Suppressor macrophage (primary cell): ENCODE data around the gene WWC1.
"Not testable (repeated sequence)": the region's sequence is repeated elsewhere in the genome, so short reads cannot be mapped to it uniquely, and the experiment has no call there.

Experiments
- DNase-seq, 4 experiments: peaks; one replicate each; pipeline ENCODE4 v3.0.0-alpha.2; 2020 to 2022

The WWC1 gene

DNA sequence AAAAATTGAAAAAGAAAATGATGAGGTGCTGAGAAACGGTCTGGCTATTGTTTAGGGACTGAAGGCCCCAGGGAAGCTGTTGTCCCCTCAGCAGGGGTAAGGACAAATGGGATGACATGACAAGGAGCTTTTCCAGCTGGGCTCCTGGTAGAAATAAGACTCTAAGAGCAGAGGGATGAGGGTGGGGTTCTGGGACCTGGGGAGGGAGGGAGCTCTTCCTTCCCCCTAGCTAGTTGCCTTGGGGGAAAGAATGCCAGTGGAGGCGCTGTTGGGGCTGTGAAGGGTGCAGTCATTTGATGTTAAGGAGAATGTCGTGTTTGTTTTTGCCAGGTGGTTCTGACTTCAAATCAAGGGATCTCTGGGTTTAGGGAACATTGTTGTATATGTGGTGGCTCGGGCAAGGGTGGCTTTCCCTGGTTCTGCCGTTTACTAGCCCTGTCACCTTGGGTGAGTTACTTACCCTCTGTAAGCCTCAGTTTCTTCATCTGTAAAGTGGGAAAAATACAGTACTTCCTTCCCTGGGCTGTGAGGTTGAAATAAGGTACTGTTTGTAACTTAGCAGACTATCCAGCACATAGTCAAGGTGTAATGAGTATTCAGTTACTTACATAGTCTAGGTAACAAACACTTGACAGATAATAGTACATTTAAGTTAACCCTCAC lies 47.8 kb downstream of the WWC1 start:
- no peak for DNase-seq

DNA sequence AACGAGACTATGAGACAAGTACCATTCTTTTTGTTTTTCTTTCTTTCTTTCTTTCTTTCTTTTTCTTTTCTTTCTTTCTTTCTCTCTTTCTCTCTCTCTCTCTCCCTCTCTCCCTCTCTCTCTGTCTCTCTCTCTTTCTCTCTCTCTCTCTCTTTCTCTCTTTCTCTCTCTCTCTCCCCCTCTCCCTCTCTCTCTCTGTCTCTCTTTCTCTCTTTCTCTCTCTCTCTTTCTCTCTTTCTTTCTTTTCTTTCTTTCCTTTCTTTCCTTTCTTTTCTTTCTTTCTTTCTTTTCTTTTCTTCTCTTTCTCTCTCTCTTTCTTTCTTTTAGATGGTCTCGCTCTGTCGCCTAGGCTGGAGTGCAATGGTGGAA lies 48.3 kb downstream of the WWC1 start:
- DNase-seq, result not testable (repeated sequence)

GRCh38 chr5:168340487-168340886 lies 49.0 kb downstream of the WWC1 start:
- no peak for DNase-seq

DNA sequence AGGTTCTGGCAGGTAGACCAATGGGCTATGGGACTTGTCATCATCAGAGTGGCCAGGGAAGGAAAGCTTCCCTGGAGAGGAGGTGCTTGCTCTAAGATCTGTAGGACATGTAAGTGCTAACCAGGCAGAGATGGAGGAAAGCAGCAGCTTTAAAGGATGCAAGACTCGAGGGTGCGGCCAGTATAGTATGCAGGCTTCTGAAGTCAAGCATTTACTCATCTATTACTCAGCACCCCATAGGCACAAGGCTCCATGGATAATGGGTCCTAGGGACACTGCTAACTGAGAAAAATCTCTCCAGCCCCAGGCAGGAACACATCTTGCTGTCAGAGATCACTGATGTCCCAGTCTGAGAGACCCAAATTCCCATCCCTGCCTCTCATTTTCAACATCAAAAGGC lies 49.7 kb downstream of the WWC1 start:
- DNase-seq, result no peak

DNA sequence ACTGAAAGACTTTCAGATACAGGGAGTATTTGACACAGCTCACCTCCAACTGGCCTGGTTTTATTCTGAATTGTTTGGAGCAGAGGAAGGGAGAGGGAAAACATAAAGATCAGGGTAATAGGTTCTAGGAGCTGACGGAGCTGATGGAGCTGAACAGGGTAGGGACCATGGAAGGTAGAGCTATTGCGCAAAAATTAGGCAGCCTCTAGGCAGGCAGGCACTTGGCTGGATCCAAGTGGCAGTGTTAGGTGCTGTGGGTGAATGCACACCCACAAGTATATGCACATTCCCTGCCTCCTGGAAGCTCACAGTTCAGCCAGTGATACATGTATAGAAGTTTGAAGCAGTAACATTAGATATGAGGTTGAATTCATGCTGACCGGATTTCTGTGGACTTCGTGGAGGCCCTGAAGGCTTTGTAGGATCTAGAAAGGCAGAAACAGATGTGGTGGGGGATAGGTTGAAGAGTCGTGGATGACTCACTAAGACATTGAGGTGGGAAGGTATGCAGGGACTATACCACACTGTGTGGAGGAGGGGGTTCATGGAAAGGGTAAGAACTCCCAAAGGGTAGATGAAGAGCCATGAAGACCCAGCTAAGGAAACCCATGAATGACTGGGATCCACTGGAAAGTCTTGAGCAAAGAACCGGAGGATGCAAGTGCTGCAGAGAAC lies 50.8 kb downstream of the WWC1 start:
- no peak for DNase-seq

DNA sequence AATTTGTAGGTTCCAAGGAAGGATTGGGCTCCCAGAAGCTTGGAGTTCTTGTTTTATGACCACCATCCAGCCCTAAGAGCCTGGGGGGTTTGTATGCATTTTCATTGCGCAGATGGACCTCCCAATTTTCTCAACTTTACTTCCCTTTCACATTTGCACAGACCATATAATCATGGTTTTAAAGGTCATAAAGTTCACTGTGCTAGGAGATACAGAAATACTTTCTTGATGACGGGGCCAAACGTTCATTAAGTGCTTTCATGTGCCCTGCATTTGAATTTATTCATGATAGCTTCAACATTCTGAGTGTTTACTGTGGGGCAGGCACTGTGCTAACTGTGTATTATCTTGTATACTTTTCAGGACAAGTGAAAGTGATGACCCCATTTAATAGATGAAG lies 51.5 kb downstream of the WWC1 start:
- no peak for DNase-seq

GRCh38 chr5:168346417-168346816 lies 55.0 kb downstream of the WWC1 start:
- no peak for DNase-seq

- no peak for DNase-seq
Measured at GRCh38 chr5:168347368-168348083, 56.1 kb downstream of the WWC1 start.

DNA sequence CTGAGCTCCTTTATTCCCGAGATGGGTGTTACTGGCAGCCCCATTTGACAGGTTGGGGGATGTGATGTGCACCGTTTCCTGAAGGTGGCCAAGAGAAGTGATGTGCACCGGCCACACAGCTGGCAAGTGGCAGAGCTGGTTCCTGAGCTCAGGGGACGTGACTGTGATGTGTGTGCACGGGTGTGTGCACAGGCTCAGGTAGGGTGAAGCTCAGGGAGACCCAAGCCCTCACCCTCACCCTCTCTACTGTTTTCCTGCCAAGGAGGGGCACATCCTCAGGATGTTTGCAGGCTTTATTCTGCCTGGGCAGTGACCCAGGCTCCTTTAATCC lies 56.6 kb downstream of the WWC1 start:
- no peak for DNase-seq

DNA sequence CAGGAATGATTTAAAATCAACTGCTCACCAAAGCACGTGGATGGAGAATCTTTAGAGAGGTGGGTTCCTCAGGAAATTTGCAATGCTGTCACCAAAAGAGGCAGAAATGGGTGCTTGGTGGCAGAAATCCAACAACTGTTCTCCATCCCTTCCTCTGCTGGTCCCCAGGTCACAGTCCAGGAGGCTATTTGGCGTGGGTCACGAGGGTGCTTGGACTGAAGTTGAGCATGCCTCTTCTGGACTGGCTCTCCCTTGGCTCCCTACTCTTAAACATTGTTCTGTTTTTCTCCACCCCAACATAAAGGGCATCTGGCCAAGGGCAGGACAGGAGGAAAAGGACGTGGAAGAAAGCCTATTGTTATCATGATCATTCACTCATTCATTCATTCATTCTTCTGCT lies 58.9 kb downstream of the WWC1 start:
- no peak for DNase-seq

GRCh38 chr5:168353216-168353957 lies 61.9 kb downstream of the WWC1 start:
- no peak for DNase-seq

DNA sequence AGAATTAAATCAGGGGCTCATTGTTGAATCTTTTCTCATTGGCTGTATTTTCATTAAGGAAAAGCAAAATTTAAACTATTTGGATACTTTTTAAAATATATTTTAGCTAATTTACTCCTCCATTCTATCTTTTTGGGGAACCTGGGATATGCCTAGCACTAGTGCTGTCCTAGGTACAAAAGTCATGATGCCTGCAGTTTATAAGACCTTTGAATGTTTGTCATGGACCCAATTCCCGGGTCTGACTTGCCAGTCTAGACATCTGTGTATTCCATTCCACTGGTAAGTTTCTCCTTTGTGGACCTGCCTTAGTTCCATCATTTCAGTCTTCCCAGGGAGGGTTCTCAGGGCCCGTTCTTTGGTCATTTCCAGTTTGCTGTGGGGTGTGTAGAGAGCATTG lies 63.0 kb downstream of the WWC1 start:
- DNase-seq, result no peak

DNA sequence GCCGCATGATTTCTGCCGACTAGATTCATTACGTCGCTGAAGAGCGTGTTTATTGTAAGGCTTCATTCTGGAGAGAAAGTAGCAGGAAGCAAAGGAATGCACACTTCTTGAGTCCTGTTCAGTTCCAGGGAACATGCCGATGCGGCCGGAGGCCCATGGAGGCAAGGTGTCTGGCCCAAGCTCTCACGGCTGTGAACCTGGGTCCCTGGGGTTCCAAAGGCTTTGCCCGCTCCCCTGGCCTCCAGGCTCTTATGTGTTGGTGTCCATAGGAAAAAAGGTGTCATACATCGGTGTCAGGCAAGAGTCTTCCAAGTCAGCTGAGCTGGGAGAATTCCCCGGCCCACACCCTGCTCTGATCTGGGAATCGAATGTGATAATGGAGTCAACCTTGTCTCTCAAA lies 64.7 kb downstream of the WWC1 start:
- no peak for DNase-seq

DNA sequence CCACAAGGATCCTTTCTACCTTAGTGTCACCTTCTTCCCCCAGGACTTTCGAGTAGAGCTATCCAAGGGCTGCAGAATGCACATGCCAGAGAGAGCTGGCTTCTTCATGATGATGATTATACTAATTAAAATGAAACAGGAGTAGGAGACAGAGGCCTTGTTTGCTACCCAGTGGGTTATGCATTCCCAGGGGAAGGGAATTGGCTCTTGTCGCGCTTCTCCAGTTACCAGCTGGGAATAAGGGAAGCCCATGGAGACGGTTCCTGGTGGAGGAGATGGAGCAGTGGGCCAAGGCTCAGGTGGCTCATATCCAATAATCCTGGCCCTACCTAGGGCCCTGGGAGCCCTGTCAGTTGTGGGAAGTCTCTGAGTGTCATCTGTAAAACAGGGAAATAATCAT lies 65.1 kb downstream of the WWC1 start:
- DNase-seq, result no peak

DNA sequence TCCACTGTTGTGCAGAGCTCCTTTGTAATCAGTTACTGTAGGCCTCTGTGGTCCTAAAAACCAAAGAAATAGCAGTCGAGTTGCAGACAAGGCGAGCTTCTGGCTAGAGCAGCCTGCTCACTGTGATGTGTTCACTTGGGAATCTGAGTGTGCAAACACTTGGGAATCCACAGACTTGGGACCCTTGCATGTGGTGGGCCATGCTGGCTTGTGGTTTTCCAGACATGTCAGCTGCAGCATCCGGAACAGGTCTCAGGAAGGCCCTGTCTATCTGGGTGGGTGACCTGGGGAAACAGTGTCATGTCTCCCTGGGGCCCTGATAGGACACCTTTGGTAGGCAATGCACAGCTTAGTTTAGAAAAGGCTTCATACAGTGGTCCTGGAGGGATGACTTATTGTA lies 66.4 kb downstream of the WWC1 start:
- no peak for DNase-seq

- DNase-seq, result no peak
Measured at GRCh38 chr5:168359820-168360460, 68.5 kb downstream of the WWC1 start.

DNA sequence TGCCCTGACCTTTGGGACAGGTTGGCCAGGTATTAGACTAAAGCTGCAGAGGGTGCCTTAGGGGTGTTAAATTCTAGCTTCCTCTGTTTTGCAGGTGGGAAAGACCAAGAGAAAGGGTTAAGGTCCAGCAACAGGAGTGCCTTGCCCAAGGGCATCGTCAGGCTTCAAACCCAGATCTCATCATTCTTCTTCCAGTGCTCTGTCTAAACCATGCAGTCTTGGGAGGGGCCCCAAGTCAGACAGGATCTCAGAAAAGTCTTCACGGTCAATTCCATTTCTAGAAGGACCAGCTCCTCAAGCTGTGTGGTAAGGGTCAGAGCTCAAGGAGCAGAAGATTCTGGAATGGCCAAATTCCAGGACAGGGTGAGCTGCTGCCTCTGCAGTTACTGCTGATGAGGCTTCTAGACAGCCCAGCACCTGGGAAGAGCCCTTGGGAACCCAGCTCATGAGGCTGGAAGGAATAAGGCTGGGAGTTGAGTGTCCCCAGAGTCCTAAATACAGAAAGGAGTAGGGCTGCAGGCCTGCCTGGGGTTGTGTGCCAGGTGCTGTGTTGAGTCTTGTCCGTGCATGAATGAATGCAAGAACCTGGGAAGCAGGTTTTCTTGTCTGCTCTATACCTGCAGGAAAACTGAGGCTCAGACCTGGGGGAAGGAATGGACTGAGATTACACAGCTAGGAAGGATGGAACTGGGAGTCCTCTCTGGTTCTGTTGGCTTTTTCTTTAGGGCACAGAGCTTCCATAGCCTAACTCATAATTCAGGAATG lies 69.3 kb downstream of the WWC1 start:
- DNase-seq, result no peak

DNA sequence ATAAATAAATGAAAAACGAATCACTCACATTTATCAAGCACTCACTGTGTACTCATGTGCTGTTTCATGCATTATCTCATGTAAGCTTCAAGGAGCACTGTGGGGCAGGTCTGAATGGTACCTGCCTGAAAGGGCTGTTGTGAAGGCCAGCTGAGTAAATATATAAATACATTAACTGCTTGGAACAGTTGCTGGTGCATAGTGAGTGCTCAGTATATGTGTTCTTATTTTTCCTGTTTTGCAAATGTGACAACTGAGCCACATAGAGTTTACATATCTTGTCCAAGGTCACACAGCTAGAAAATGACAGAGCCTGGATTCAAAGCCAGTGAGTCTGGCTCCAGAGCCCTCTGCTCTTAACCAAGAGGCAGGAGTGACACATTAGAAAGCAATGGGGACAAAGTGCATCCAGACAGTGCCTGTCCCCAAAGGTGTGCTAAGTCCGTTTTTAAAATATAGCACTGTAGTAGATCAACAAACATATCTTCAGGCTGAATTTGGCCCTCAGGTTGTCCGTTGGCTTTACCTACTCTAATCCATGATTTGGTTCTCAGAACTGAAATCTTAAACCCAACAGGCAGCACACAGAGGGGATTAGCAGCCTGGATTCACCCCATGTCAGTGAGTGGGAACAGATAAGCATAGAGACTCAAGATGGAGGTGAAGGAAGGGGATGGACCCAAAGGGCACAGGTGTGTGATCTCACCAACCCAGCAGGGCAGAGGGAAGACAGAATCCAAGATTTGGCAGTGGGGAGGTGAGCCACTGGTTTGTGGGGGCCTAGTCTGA lies 70.8 kb downstream of the WWC1 start:
- no peak for DNase-seq

GRCh38 chr5:168364151-168364661 lies 72.8 kb downstream of the WWC1 start:
- DNase-seq, result no peak

- no peak for DNase-seq
Measured at GRCh38 chr5:168364750-168365550, 73.5 kb downstream of the WWC1 start.
